Activated T-helper 17 cell treated with anti-CD3 and anti-CD28 coated beads, Interleukin-2, amount 50 U/mL, for 72 hours (primary cell): Measurements from ENCODE around the gene FRYL. TPM values are rescaled to one million over a fixed set of nuclear protein-coding genes. Genes with fewer than 3 reads are reported as not detected.
"Not testable (repeated sequence)": the region's sequence is repeated elsewhere in the genome, so short reads cannot be mapped to it uniquely, and the experiment has no call there.

ENCODE experiments used
- ATAC-seq: fragments of 150-1000 bp; cut with Tn5 transposase; replicated peaks from 2 replicates; pipeline ENCODE4 v1.10.0; 2021; ENCODE audit warnings: mild to moderate bottlenecking, moderate library complexity
- H3K27ac Mint-ChIP-seq: one replicate; pipeline ENCODE4 v1.8.0; 2022; ENCODE audit warnings: mixed read lengths
- H3K27me3 Mint-ChIP-seq: one replicate; pipeline ENCODE4 v1.8.0; 2022; ENCODE audit warnings: mixed read lengths
- H3K36me3 Mint-ChIP-seq: one replicate; pipeline ENCODE4 v1.8.0; 2022; ENCODE audit warnings: low read depth, mild to moderate bottlenecking, mixed read lengths
- H3K4me1 Mint-ChIP-seq: one replicate; pipeline ENCODE4 v1.8.0; 2022; ENCODE audit warnings: mixed read lengths
- H3K4me3 Mint-ChIP-seq: one replicate; pipeline ENCODE4 v1.8.0; 2022; ENCODE audit warnings: mild to moderate bottlenecking, mixed read lengths
- H3K9me3 Mint-ChIP-seq: one replicate; pipeline ENCODE4 v1.8.0; 2022; ENCODE audit warnings: mixed read lengths
- total RNA-seq, 2 donors: library from RNA; stranded (reverse); gene quantifications; one replicate each; pipeline ENCODE4 v1.2.3, GENCODE V29; 2022

The FRYL gene
- total RNA-seq, 2 donors from 2014 or later: 75.0 to 83.1 TPM

GRCh38 chr4:48746608-48747362 is 33.3 kb downstream of the FRYL start:
- Mint-ChIP-seq H3K36me3 (no peaks in the 10 kb centered on the region), H3K4me3 (no peak overlapping the region)
- peak; percentile 26 for ATAC-seq

DNA sequence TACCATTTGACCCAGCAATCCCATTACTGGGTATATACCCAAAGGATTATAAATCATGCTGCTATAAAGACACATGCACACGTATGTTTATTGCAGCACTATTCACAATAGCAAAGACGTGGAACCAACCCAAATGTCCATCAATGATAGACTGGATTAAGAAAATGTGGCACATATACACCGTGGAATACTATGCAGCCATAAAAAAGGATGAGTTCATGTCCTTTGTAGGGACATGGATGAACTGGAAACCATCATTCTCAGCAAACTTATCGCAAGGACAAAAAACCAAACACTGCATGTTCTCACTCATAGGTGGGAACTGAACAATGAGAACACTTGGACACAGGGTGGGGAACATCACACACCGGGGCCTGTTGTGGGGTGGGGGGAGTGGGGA is 34.9 kb downstream of the FRYL start:
- H3K4me3 Mint-ChIP-seq, H3K27ac Mint-ChIP-seq, H3K27me3 Mint-ChIP-seq, ATAC-seq, H3K9me3 Mint-ChIP-seq, H3K36me3 Mint-ChIP-seq: not testable (repeated sequence)
- H3K4me1 Mint-ChIP-seq: peaks cover 40% of the 10 kb centered on the region

More at GRCh38 chr4:48746608-48747362, 33.3 kb downstream of the FRYL start:
- Mint-ChIP-seq H3K9me3 (no peaks in the 10 kb centered on the region), H3K27ac (peak overlapping the region; percentile 38), H3K4me1 (peaks cover 47% of the 10 kb centered on the region), H3K27me3 (no peaks in the 10 kb centered on the region)

GRCh38 chr4:48742412-48742811 is 37.7 kb downstream of the FRYL start:
- peak; percentile 59 for ATAC-seq
- Mint-ChIP-seq H3K4me1 (peaks cover 37% of the 10 kb centered on the region), H3K36me3 (no peaks in the 10 kb centered on the region), H3K27me3 (no peaks in the 10 kb centered on the region), H3K4me3 (peak overlapping the region; percentile 3), H3K27ac (no peak overlapping the region), H3K9me3 (no peaks in the 10 kb centered on the region)

GRCh38 chr4:48739560-48740019 is 40.5 kb downstream of the FRYL start:
- ATAC-seq: peak; percentile 80
- no peak overlapping the region for H3K27ac Mint-ChIP-seq
- H3K9me3 Mint-ChIP-seq: peaks cover 3% of the 10 kb centered on the region

DNA sequence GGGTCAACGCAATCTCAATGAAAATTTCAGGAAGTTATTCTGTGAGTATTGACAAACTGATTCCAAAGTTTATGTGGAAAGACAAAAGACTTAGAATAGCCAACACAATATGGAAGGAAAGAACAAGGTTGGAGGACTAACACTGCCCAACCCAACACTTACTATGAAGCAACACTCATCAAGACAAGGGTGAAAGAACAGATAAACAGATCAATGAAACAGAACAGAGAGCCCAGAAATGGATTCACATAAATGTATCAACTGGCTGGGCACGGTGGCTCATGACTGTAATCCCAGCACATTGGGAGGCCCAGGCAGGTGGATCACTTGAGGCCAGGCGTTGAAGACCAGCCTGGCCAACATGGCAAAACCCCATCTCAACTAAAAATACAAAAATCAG is 41.2 kb downstream of the FRYL start:
- H3K36me3 Mint-ChIP-seq: no peaks in the 10 kb centered on the region
- no peaks in the 10 kb centered on the region for H3K27me3 Mint-ChIP-seq
- H3K4me3 Mint-ChIP-seq: peak overlapping the region; percentile 6
- H3K9me3 Mint-ChIP-seq: peaks cover 3% of the 10 kb centered on the region
- H3K27ac Mint-ChIP-seq: no peak overlapping the region
- ATAC-seq: no peak
- H3K4me1 Mint-ChIP-seq: peaks cover 37% of the 10 kb centered on the region

More at GRCh38 chr4:48739560-48740019, 40.5 kb downstream of the FRYL start:
- Mint-ChIP-seq H3K27me3 (no peaks in the 10 kb centered on the region), H3K4me1 (peaks cover 34% of the 10 kb centered on the region), H3K36me3 (no peaks in the 10 kb centered on the region), H3K4me3 (peak overlapping the region; percentile 6)

- ATAC-seq: peak; percentile 95
- Mint-ChIP-seq H3K4me1 (peaks cover 71% of the 10 kb centered on the region), H3K4me3 (peak overlapping the region; percentile 74), H3K27ac (peak overlapping the region; percentile 83)
- not testable (repeated sequence) for H3K36me3 Mint-ChIP-seq, H3K27me3 Mint-ChIP-seq, H3K9me3 Mint-ChIP-seq
Measured at GRCh38 chr4:48728906-48729496, 51.1 kb downstream of the FRYL start.

GRCh38 chr4:48727666-48728459 is 52.2 kb downstream of the FRYL start:
- Mint-ChIP-seq H3K27me3 (no peaks in the 10 kb centered on the region), H3K4me3 (peak overlapping the region; percentile 74), H3K9me3 (no peaks in the 10 kb centered on the region), H3K4me1 (peaks cover 72% of the 10 kb centered on the region), H3K36me3 (no peaks in the 10 kb centered on the region), H3K27ac (no peak overlapping the region)
- ATAC-seq: no peak

DNA sequence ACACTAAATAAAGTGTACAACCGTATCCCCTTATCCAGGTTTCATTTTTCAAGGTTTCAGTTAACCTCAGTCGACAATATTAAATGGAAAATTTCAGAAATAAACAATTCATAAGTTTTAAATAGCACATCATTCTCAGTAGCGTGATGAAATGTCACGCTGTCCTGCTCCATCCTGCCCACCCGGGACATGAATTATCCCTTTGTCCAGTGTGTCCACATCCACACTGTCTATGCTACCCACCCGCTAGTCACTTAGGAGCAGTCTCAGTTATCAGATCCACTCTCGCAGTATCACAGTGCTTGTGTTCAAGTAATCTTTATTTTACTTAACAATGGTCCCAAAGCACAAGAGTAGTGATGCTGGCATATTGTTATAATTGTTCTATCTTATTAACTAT is 54.7 kb downstream of the FRYL start:
- H3K4me1 Mint-ChIP-seq: peaks cover 62% of the 10 kb centered on the region
- no peak overlapping the region for H3K27ac Mint-ChIP-seq
- H3K9me3 Mint-ChIP-seq: peaks cover 4% of the 10 kb centered on the region
- no peak for ATAC-seq
- no peak overlapping the region for H3K4me3 Mint-ChIP-seq
- H3K36me3 Mint-ChIP-seq: no peaks in the 10 kb centered on the region
- no peaks in the 10 kb centered on the region for H3K27me3 Mint-ChIP-seq

DNA sequence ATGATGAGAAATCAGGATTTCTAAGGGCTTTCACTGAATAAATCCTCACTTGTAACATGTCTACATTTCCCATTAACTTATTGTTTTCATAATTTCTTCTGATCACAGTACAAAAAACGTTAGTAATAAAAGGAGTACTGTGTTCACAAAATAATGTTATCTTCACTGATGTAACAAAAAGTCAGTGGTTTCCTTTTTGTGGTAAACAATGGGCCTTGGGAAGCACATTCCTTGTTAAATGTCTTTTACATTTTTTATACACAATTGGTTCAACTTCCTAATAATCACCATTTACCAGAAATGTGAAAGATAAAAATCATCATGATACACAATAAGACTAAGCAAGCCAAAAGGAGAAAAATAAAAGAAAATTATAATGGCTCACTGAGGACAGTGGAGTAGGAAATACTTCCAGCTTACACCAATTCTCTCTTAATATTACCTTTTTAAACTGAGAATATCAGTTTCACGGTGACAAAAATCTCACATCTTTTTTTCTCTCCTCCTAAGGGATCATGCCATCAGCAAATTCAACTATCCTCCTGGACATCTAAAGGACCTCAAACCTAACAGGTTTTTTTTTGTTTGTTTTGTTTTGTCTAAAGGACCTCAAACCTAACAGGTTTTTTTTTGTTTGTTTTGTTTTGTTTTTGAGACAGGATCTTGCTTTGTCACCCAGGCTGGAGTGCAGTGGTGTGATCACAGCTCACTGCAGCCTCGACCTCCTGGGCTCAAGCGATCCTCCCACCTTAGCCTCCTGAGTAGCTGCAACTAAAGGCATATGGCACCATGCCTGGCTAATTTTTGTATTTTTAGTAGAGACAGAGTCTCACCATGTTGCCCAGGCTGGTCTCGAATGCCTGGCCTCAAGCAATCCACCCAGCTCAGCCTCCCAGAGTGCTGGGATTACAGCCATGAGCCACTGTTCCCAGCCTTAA is 57.3 kb downstream of the FRYL start:
- ATAC-seq: no peak
- Mint-ChIP-seq H3K9me3 (peaks cover 9% of the 10 kb centered on the region), H3K27ac (no peak overlapping the region), H3K4me1 (peaks cover 50% of the 10 kb centered on the region), H3K27me3 (no peaks in the 10 kb centered on the region), H3K4me3 (no peak overlapping the region), H3K36me3 (no peaks in the 10 kb centered on the region)

- peaks cover 9% of the 10 kb centered on the region for H3K9me3 Mint-ChIP-seq
- H3K4me1 Mint-ChIP-seq: peaks cover 30% of the 10 kb centered on the region
- no peaks in the 10 kb centered on the region for H3K27me3 Mint-ChIP-seq
- no peak overlapping the region for H3K4me3 Mint-ChIP-seq
- peak overlapping the region; percentile 59 for H3K27ac Mint-ChIP-seq
- ATAC-seq: peak; percentile 84
- no peaks in the 10 kb centered on the region for H3K36me3 Mint-ChIP-seq
Measured at GRCh38 chr4:48720459-48720858, 59.6 kb downstream of the FRYL start.

GRCh38 chr4:48718818-48719465 is 61.1 kb downstream of the FRYL start:
- Mint-ChIP-seq H3K36me3 (no peaks in the 10 kb centered on the region), H3K9me3 (peaks cover 9% of the 10 kb centered on the region), H3K4me1 (peaks cover 25% of the 10 kb centered on the region), H3K4me3 (no peak overlapping the region), H3K27ac (no peak overlapping the region), H3K27me3 (no peaks in the 10 kb centered on the region)
- no peak for ATAC-seq

DNA sequence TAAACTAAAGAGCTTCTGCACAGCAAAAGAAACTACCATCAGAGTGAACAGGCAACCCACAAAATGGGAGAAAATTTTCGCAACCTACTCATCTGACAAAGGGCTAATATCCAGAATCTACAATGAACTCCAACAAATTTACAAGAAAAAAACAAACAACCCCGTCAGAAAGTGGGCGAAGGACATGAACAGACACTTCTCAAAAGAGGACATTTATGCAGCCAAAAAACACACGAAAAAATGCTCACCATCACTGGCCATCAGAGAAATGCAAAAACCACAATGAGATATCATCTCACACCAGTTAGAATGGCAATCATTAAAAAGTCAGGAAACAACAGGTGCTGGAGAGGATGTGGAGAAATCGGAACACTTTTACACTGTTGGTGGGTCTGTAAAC is 63.8 kb downstream of the FRYL start:
- H3K9me3 Mint-ChIP-seq, H3K4me3 Mint-ChIP-seq, H3K36me3 Mint-ChIP-seq, ATAC-seq, H3K27me3 Mint-ChIP-seq, H3K27ac Mint-ChIP-seq: not testable (repeated sequence)
- H3K4me1 Mint-ChIP-seq: peaks cover 29% of the 10 kb centered on the region

DNA sequence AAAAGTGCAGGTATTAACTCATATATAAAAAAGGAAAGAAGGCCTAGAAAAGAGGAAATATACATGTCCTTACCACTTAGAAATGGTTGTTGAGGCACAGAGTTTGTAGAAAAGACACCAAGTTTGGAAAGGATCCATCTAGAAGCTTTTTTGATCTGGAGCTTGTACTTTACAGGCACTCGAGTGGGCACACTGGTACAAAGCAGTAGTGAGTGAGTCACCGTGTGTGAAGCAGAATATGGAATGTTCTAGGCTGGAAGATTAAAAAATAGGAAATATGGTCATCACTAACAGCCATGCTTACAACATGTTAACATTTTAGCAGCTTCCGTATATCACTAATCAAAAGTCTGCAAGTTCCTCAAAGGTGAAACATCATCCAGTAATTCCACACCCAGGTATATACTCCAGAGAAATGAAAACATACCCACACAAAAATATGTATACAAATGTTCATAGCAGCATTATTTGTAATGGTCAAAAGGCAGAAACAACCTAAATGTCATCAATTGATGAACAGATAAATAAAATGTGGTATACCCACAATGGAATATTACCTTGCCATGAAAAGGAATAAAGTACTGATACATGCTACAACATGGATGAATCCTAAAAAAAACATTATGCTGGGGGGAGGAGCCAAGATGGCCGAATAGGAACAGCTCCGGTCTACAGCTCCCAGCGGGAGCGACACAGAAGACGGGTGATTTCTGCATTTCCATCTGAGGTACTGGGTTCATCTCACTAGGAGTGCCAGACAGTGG is 69.5 kb downstream of the FRYL start:
- Mint-ChIP-seq H3K36me3 (peaks cover 37% of the 10 kb centered on the region), H3K27ac (no peak overlapping the region), H3K27me3 (no peaks in the 10 kb centered on the region), H3K4me1 (peaks cover 16% of the 10 kb centered on the region), H3K9me3 (no peaks in the 10 kb centered on the region), H3K4me3 (no peak overlapping the region)
- no peak for ATAC-seq
